WTC11 (cell line): Measurements from ENCODE around the gene CST1. TPM values are rescaled to one million over a fixed set of nuclear protein-coding genes. Genes with fewer than 3 reads are reported as not detected.

Experiments used
- ATAC-seq: fragments of 200-7000 bp; cut with Tn5 transposase; 2 replicates; pipeline ENCODE4 v1.10.0; 2021; ENCODE audit warnings: mild to moderate bottlenecking, moderate library complexity
- CTCF ChIA-PET: fragments of 300-600 bp; sonication (Branson Sonifier 250); formaldehyde crosslinking; loops from one replicate; lab custom pipeline; 2021; ENCODE audit warnings: antibody characterized with exemption; lab: Charles Lee
- POLR2A ChIA-PET: fragments of 350-600 bp; sonication (Branson Sonifier 250); formaldehyde crosslinking; loops from one replicate; lab custom pipeline; 2021; ENCODE audit warnings: antibody characterized with exemption; lab: Charles Lee
- DNase-seq: peaks from one replicate; pipeline ENCODE4 v3.0.0; 2021; ENCODE audit warnings: low spot score
- H3K27ac Mint-ChIP-seq: 2 replicates; pipeline ENCODE4 v1.8.0; 2021; ENCODE audit warnings: mixed read lengths
- H3K27me3 Mint-ChIP-seq: 2 replicates; pipeline ENCODE4 v1.8.0; 2021; ENCODE audit warnings: low read depth, mild to moderate bottlenecking, moderate library complexity, mixed read lengths
- H3K36me3 Mint-ChIP-seq: 2 replicates; pipeline ENCODE4 v1.8.0; 2021; ENCODE audit warnings: mixed read lengths
- H3K4me1 Mint-ChIP-seq: 2 replicates; pipeline ENCODE4 v1.8.0; 2022; ENCODE audit warnings: mixed read lengths
- H3K4me3 Mint-ChIP-seq: 2 replicates; pipeline ENCODE4 v1.8.0; 2021; ENCODE audit warnings: mild to moderate bottlenecking, moderate library complexity, mixed read lengths
- H3K9me3 Mint-ChIP-seq: 2 replicates; pipeline ENCODE4 v1.8.0; 2021; ENCODE audit warnings: mixed read lengths
- AFF4 ChIP-seq: sonication (generic); formaldehyde crosslinking; IDR thresholded peaks from 2 replicates; pipeline ENCODE4 v1.8.1; 2023; ENCODE audit warnings: mild to moderate bottlenecking, missing genetic modification reagents, borderline replicate concordance
- CDX4 ChIP-seq: fragments of 250-450 bp; sonication (Bioruptor Pico); IDR thresholded peaks from 2 replicates; pipeline ENCODE4 v1.9.0; 2021; ENCODE audit warnings: moderate library complexity, mild to moderate bottlenecking, inconsistent platforms, borderline replicate concordance
- CREB1 ChIP-seq: sonication (generic); formaldehyde crosslinking; IDR thresholded peaks from 2 replicates; pipeline ENCODE4 v1.8.0; 2023; ENCODE audit warnings: mild to moderate bottlenecking, missing genetic modification reagents
- CTCF ChIP-seq: fragments of 200-600 bp; IDR thresholded peaks from 2 replicates; pipeline ENCODE4 v1.8.0; 2022; ENCODE audit warnings: antibody characterized with exemption
- E2F4 ChIP-seq: sonication (generic); formaldehyde crosslinking; IDR thresholded peaks from 2 replicates; pipeline ENCODE4 v1.8.1; 2022; ENCODE audit warnings: low read depth, mild to moderate bottlenecking, moderate library complexity, missing genetic modification reagents, borderline replicate concordance
- GTF2I ChIP-seq: fragments of 250-450 bp; sonication (Bioruptor Pico); conservative IDR thresholded peaks from 2 replicates; pipeline ENCODE4 v1.4.0; 2021; ENCODE audit warnings: mild to moderate bottlenecking
- JAZF1 ChIP-seq: fragments of 250-450 bp; sonication (Bioruptor Pico); IDR thresholded peaks from 2 replicates; pipeline ENCODE4 v1.9.0; 2021; ENCODE audit warnings: moderate library complexity, mild to moderate bottlenecking, inconsistent platforms
- MXD4 ChIP-seq: fragments of 250-450 bp; sonication (Bioruptor Pico); IDR thresholded peaks from 2 replicates; pipeline ENCODE4 v1.8.0; 2021; ENCODE audit warnings: mild to moderate bottlenecking, moderate library complexity, borderline replicate concordance
- NFATC4 ChIP-seq: fragments of 250-450 bp; sonication (Bioruptor Pico); IDR thresholded peaks from 2 replicates; pipeline ENCODE4 v1.9.0; 2021; ENCODE audit warnings: mild to moderate bottlenecking
- NFE2L1 ChIP-seq: sonication (generic); formaldehyde crosslinking; IDR thresholded peaks from 2 replicates; pipeline ENCODE4 v1.8.1; 2023; ENCODE audit warnings: missing genetic modification reagents
- NFYB ChIP-seq: sonication (generic); formaldehyde crosslinking; conservative IDR thresholded peaks from 2 replicates; pipeline ENCODE4 v1.8.0; 2022; ENCODE audit warnings: low read depth, missing genetic modification reagents
- OVOL2 ChIP-seq: fragments of 250-450 bp; sonication (Bioruptor Pico); IDR thresholded peaks from 2 replicates; pipeline ENCODE4 v1.9.0; 2021; ENCODE audit warnings: mild to moderate bottlenecking, borderline replicate concordance
- SMAD4 ChIP-seq: sonication (generic); formaldehyde crosslinking; IDR thresholded peaks from 2 replicates; pipeline ENCODE4 v1.8.0; 2022; ENCODE audit warnings: mild to moderate bottlenecking, missing genetic modification reagents
- SOX15 ChIP-seq: fragments of 250-450 bp; sonication (Bioruptor Pico); IDR thresholded peaks from 2 replicates; pipeline ENCODE4 v1.9.0; 2021; ENCODE audit warnings: mild to moderate bottlenecking
- STAT6 ChIP-seq: sonication (generic); formaldehyde crosslinking; conservative IDR thresholded peaks from 2 replicates; pipeline ENCODE4 v1.8.1; 2023; ENCODE audit warnings: mild to moderate bottlenecking, low read depth, missing genetic modification reagents, moderate library complexity
- TEAD4 ChIP-seq: sonication (generic); formaldehyde crosslinking; IDR thresholded peaks from 2 replicates; pipeline ENCODE4 v1.8.0; 2022; ENCODE audit warnings: mild to moderate bottlenecking, missing genetic modification reagents
- USF1 ChIP-seq: sonication (generic); formaldehyde crosslinking; IDR thresholded peaks from 2 replicates; pipeline ENCODE4 v1.8.0; 2022; ENCODE audit warnings: mild to moderate bottlenecking, missing genetic modification reagents
- ZNF263 ChIP-seq: sonication (generic); formaldehyde crosslinking; IDR thresholded peaks from 2 replicates; pipeline ENCODE4 v1.8.1; 2022; ENCODE audit warnings: low read depth, mild to moderate bottlenecking, moderate library complexity, missing genetic modification reagents
- ZNF671 ChIP-seq: fragments of 250-450 bp; sonication (Bioruptor Pico); IDR thresholded peaks from 2 replicates; pipeline ENCODE4 v1.8.0; 2021; ENCODE audit warnings: mild to moderate bottlenecking
- ZSCAN18 ChIP-seq: fragments of 250-450 bp; sonication (Bioruptor Pico); IDR thresholded peaks from 2 replicates; pipeline ENCODE4 v2.1.2; 2022; ENCODE audit warnings: mild to moderate bottlenecking, moderate library complexity
- total RNA-seq: library from RNA; stranded (reverse); gene quantifications from 3 replicates; pipeline ENCODE4 v1.2.3, GENCODE V29; 2021

Gene CST1
- total RNA-seq, 1 experiment from 2014 or later, result 4.5 TPM

GRCh38 chr20:23766531-23766930 lies 15.8 kb upstream of the CST1 start:
- H3K9me3 Mint-ChIP-seq, result 0 out of 2 replicates have a peak, but pooled peaks cover 4% of the 10 kb centered on the region
- no peak for DNase-seq
- H3K4me1 Mint-ChIP-seq, result peaks cover 53% of the 10 kb centered on the region
- TF ChIP-seq NFATC4 (CRISPR knock-in tag), result no peak
- TF ChIP-seq STAT6 (CRISPR knock-in tag), result no peak
- no peak for TF ChIP-seq ZNF671 (CRISPR knock-in tag)
- no peak for TF ChIP-seq CTCF
- TF ChIP-seq ZSCAN18 (CRISPR knock-in tag), result no peak
- no peak for TF ChIP-seq MXD4 (CRISPR knock-in tag)
- TF ChIP-seq USF1 (CRISPR knock-in tag), result no peak
- H3K36me3 Mint-ChIP-seq, result no peaks in the 10 kb centered on the region
- ChIA-PET POLR2A (no interaction called here), CTCF (interaction anchor here (1.0 to 1.8 kb wide), 2 partner anchors 9 to 15 kb away, joined by 3 to 4 read pairs; no protein-coding TSS in a partner anchor)
- H3K4me3 Mint-ChIP-seq, result no peak overlapping the region
- no peak for ATAC-seq
- peaks cover 87% of the 10 kb centered on the region for H3K27me3 Mint-ChIP-seq
- no peak overlapping the region for H3K27ac Mint-ChIP-seq

GRCh38 chr20:23765578-23765977 lies 14.8 kb upstream of the CST1 start:
- DNase-seq, result no peak
- no peak overlapping the region for H3K4me3 Mint-ChIP-seq
- POLR2A ChIA-PET, result no interaction called here
- H3K27ac Mint-ChIP-seq, result no peak overlapping the region
- no peak for ATAC-seq
- H3K27me3 Mint-ChIP-seq, result peaks cover 87% of the 10 kb centered on the region
- 0 out of 2 replicates have a peak, but pooled peaks cover 4% of the 10 kb centered on the region for H3K9me3 Mint-ChIP-seq
- H3K36me3 Mint-ChIP-seq, result no peaks in the 10 kb centered on the region
- peaks cover 53% of the 10 kb centered on the region for H3K4me1 Mint-ChIP-seq
- CTCF ChIA-PET, result interaction anchor here (0.6 to 1.8 kb wide), 4 partner anchors 10 to 17 kb away, joined by 3 to 4 read pairs (median 3); no protein-coding TSS in a partner anchor
- TF ChIP-seq JAZF1, result no peak
- no peak for TF ChIP-seq E2F4 (CRISPR knock-in tag)
- no peak for TF ChIP-seq TEAD4 (CRISPR knock-in tag)
- no peak for TF ChIP-seq NFE2L1 (CRISPR knock-in tag)
- no peak for TF ChIP-seq CDX4
- no peak for TF ChIP-seq OVOL2 (CRISPR knock-in tag)
- no peak for TF ChIP-seq AFF4 (CRISPR knock-in tag)
- no peak for TF ChIP-seq CREB1 (CRISPR knock-in tag)
- no peak for TF ChIP-seq NFYB
- no peak for TF ChIP-seq ZNF263 (CRISPR knock-in tag)
- no peak for TF ChIP-seq SMAD4
- no peak for TF ChIP-seq SOX15 (CRISPR knock-in tag)
- TF ChIP-seq GTF2I (CRISPR knock-in tag), result no peak
